Stimulated activated naive CD8-positive, alpha-beta T cell treated with anti-CD3 and anti-CD28 coated beads, Interleukin-15, Interleukin-2, amounts not matched to agents 100 U/mL and 50 U/mL, for 24 hours (primary cell): ENCODE results near the gene HBG2.
"Not testable (repeated sequence)": the region's sequence is repeated elsewhere in the genome, so short reads cannot be mapped to it uniquely, and the experiment has no call there.

Experiments used
- ATAC-seq: fragments of 150-1000 bp; cut with Tn5 transposase; one replicate; pipeline ENCODE4 v1.10.0; 2021
- DNase-seq: peaks from one replicate; pipeline ENCODE4 v3.0.0; 2021

Gene HBG2

GRCh38 chr11:5281596-5281995 is 27.0 kb upstream of the HBG2 start:
- no peak for DNase-seq
- ATAC-seq = no peak

- DNase-seq = peak; percentile 8
- ATAC-seq = peak; percentile 43
Observed at GRCh38 chr11:5280582-5281102, 26.1 kb upstream of the HBG2 start.

DNA sequence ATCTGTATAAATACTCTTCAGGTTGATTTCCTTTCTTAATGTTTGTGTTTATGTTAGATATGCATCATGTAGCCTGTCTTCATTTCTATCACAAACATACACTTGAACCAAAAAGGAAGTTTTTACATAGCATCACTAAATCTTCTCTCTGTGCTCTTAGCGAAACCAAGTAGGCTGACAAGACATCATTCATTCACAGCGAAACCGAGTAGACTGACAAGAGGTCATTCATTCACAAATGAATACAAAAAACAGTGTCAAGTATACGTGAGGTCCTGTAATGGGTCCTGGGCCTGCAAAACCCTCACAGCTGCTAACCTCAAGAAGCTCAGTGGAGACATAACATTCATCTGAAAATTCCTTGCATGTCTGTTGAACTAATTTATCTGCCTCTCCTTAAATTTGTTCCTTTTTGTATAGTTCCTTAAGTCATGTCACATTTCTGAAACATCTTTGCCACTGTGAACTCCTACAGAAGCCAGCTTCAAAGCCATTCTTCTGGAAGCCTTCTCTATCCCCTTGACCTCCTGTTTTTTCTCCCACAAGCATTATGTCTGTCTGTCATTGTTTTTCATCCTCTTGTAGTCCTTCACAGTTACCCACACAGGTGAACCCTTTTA is 25.0 kb upstream of the HBG2 start:
- DNase-seq (no peak), ATAC-seq (no peak)

- ATAC-seq (no peak), DNase-seq (no peak)
Observed at GRCh38 chr11:5277807-5278382, 23.3 kb upstream of the HBG2 start.

GRCh38 chr11:5276697-5277096 is 22.1 kb upstream of the HBG2 start:
- ATAC-seq = no peak
- DNase-seq = no peak

DNA sequence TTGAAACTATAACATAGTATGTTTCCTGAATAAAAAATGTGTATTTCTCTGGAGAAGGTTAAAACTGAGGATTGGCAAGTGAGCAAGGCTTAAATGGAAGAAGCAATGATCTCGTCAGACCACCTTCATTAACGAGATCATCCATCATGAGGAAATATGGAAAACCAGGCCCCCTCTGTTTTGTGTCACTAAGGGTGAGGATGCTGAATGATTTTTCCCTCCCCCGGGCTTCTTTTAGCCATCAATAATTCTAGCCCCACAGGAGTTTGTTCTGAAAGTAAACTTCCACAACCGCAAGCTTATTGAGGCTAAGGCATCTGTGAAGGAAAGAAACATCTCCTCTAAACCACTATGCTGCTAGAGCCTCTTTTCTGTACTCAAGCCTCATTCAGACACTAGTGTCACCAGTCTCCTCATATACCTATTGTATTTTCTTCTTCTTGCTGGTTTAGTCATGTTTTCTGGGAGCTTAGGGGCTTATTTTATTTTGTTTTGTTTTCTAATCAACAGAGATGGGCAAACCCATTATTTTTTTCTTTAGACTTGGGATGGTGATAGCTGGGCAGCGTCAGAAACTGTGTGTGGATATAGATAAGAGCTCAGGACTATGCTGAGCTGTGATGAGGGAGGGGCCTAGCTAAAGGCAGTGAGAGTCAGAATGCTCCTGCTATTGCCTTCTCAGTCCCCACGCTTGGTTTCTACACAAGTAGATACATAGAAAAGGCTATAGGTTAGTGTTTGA is 21.0 kb upstream of the HBG2 start:
- DNase-seq (no peak), ATAC-seq (no peak)

- DNase-seq (no peak), ATAC-seq (no peak)
Observed at GRCh38 chr11:5274395-5274794, 19.8 kb upstream of the HBG2 start.

DNA sequence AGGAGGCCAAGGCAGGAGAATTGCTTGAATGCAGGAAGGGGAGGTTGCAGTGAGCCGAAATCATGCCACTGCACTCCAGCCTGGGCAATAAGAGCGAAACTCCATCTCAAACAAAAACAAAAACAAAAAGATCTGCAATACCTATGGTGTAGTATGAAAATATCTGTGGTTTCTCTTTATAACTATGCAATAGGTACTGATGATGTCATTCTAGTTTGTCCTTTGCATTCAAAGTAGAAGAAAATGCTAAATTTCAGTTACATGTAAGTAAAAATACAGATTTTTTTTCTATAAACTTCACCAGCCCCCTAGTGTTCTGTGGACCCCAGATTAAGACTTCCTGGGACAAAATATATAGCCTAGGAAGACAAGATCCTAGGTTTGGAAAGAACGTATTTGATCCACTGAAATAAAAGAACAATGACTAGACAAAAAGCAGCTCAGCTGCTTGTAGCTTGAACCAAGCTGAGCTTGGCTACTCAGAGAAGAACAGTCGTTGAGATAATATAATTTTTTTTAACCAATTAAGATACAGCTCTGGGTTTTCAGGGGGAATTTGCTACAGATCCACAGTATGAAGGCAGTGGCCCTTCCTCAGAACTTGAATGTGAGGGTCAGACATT is 17.9 kb upstream of the HBG2 start:
- DNase-seq (no peak), ATAC-seq (no peak)

GRCh38 chr11:5269715-5270147 is 15.2 kb upstream of the HBG2 start, which contains the start of gene HBE1:
HBE1 (minus strand) TSS chr11:5269945; CDS start chr11:5269890, 55 bp downstream.
- no peak for ATAC-seq
- no peak for DNase-seq

GRCh38 chr11:5267033-5267563 is 12.5 kb upstream of the HBG2 start:
- no peak for DNase-seq
- ATAC-seq = no peak

- DNase-seq (no peak), ATAC-seq (no peak)
Observed at GRCh38 chr11:5266609-5267008, 12.0 kb upstream of the HBG2 start.

- ATAC-seq (no peak), DNase-seq (no peak)
Observed at GRCh38 chr11:5265832-5266231, 11.3 kb upstream of the HBG2 start.

DNA sequence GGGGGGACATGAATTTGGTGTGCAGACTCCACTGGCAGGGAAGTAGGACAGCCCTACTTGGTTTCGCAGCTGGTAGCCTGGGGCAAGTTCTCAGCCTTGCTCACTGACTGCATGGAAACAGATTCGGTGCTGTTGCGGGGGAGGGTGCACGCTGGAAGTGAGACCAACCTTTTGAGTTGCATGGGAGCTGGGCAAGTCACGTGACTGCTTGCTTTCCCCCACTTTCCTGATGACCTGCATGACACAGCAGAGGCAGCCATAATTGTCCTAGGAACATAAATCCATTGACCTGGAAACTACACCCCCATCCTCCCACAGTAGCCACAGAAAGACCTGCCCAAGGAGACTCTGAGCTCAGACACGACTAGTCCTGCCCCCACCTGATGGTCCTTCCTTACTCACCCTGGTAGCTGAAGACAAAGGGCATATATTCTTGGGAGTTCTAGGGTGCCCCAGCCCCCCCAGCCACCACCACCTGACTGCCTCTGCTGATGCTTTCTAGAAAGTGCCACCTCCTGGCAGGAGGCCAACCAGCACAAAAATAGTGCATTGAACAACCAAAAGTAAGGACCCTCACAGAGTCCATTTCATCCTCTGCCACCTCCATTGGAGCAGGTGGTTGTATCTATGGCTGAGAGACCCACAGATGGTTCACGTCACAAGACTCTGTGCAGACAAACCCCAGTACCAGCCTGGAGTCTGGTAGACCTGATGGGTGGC is 4.1 kb upstream of the HBG2 start:
- ATAC-seq (no peak), DNase-seq (no peak)

- ATAC-seq (no peak), DNase-seq (no peak)
Observed at GRCh38 chr11:5257296-5257695, 2.7 kb upstream of the HBG2 start.

- DNase-seq, ATAC-seq: not testable (repeated sequence)
Observed at GRCh38 chr11:5254023-5254422, 558 bp downstream of the HBG2 start.

GRCh38 chr11:5253440-5253839 is 1.1 kb downstream of the HBG2 start:
- DNase-seq, ATAC-seq: not testable (repeated sequence)

DNA sequence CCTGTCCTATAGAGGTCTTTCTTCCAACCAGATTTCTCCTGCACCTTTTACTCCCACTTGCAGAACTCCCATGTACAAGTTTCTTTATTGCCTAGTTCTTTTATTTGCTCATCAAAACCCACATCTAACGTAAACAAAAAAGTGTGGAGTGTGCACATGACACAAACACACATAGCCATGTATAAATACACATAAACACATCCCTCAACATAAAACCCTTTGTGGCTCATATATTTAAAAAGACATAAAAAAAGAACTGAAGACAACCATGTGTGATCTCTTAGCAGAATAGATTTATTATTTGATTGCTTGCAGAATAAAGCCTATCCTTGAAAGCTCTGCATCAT is 1.7 kb downstream of the HBG2 start:
- DNase-seq (no peak), ATAC-seq (no peak)

DNA sequence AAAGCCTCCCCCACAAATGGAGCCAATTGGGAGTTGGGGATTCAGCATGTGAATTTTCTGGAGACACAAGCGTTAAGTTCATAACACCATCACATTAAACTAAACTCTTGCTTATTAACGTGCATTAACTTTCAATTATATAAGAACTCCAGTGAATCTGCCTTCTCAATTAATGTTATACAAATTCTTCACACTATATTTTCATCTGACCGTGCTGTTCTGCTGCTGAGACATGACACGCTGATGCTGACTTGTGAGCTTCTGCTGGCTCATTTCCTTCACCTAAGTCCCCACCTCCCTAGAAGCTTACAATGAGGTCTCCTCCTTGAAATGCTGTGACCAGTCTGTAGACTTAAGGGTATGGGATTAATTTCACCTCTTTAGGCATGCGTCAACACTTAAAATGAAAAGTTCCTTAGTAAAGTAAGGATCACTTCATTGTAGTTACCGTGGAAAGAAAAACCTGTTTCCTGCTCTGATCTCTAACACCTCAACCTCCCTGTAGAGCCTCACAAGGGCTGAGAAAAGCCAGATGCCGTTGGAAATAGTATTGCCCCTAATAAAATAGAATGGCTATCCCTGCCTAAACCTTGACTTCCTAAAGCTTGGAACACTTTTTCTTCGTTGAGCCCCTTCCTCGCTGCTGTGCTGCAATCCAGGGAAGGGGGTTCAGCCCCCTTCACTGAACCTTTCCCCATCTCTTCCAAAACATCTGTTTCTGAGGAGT is 2.2 kb downstream of the HBG2 start:
- no peak for DNase-seq
- ATAC-seq = no peak

- DNase-seq = no peak
- no peak for ATAC-seq
Observed at GRCh38 chr11:5251746-5252145, 2.8 kb downstream of the HBG2 start.

GRCh38 chr11:5250543-5251204 is 3.9 kb downstream of the HBG2 start:
- no peak for ATAC-seq
- DNase-seq = no peak
